Endothelial cell of umbilical vein (primary cell): ENCODE results near the gene DUSP8.

Experiments used
- EZH2 ChIP-seq: IDR thresholded peaks from 2 replicates; pipeline ENCODE4 v1.6.1; 2012; ENCODE audit warnings: borderline replicate concordance, low read depth, mild to moderate bottlenecking, moderate library complexity, low read length, inconsistent platforms; ENCODE audit not compliant: severe bottlenecking
- FOS ChIP-seq: IDR thresholded peaks from 2 replicates; pipeline ENCODE4 v1.6.1; 2011; ENCODE audit warnings: mild to moderate bottlenecking, low read length, moderate library complexity, borderline replicate concordance; ENCODE audit not compliant: insufficient read depth
- GATA2 ChIP-seq: IDR thresholded peaks from 2 replicates; pipeline ENCODE4 v1.7.0; 2011; ENCODE audit warnings: low read depth, mild to moderate bottlenecking, moderate library complexity, mixed read lengths, low read length; ENCODE audit not compliant: insufficient read length, insufficient read depth
- JUN ChIP-seq: IDR thresholded peaks from 2 replicates; pipeline ENCODE4 v1.6.1; 2011; ENCODE audit warnings: borderline replicate concordance, low read depth; ENCODE audit not compliant: insufficient read length, insufficient read depth
- MYC ChIP-seq: IDR thresholded peaks from one replicate; pipeline ENCODE4 v1.6.1; 2011; ENCODE audit warnings: mild to moderate bottlenecking, low read depth, low read length
- POLR2A ChIP-seq: IDR thresholded peaks from 2 replicates; pipeline ENCODE4 v1.6.1; 2012; ENCODE audit warnings: low read depth, mild to moderate bottlenecking, control low read depth, low read length
- POLR2AphosphoS5 ChIP-seq: IDR thresholded peaks from 2 replicates; pipeline ENCODE4 v1.6.1; 2012; ENCODE audit warnings: low read depth, mild to moderate bottlenecking, control low read depth, low read length, moderate library complexity; ENCODE audit not compliant: insufficient read depth
- TF ChIP-seq, protein P1 (sequence below), 2 donors: IDR thresholded peaks; 1 replicate in 1 of 2; 2 replicates in 1 of 2; pipeline ENCODE4 v1.5.1; 2011; ENCODE audit warnings: low read length in 2 of 2, mild to moderate bottlenecking in 2 of 2, moderate library complexity in 2 of 2, control low read depth in 1 of 2, inconsistent platforms in 1 of 2, low read depth in 1 of 2; ENCODE audit not compliant: insufficient read depth in 1 of 2; ENCODE audit errors: extremely low read depth in 1 of 2

DNA sequence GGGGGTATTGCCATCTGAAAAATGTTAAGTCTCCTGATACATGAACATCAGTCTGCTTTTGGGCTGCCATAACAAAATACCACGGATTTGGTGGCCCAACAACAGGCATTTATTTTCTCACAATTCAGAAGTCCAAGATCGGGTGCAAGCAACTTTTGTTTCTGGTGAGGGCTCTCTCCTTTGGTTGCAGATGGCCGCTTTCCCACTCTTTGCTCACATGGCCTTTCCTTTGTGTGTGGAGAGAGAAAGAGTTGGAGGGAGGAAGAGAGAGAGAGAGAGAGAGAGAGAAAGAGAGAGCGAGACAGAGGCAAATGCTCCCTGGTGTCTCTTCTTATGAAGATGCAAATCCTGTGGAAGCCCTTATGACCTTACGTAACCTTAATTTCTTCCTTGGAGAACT is 28.6 kb upstream of the DUSP8 start:
- TF ChIP-seq, protein P1, sequence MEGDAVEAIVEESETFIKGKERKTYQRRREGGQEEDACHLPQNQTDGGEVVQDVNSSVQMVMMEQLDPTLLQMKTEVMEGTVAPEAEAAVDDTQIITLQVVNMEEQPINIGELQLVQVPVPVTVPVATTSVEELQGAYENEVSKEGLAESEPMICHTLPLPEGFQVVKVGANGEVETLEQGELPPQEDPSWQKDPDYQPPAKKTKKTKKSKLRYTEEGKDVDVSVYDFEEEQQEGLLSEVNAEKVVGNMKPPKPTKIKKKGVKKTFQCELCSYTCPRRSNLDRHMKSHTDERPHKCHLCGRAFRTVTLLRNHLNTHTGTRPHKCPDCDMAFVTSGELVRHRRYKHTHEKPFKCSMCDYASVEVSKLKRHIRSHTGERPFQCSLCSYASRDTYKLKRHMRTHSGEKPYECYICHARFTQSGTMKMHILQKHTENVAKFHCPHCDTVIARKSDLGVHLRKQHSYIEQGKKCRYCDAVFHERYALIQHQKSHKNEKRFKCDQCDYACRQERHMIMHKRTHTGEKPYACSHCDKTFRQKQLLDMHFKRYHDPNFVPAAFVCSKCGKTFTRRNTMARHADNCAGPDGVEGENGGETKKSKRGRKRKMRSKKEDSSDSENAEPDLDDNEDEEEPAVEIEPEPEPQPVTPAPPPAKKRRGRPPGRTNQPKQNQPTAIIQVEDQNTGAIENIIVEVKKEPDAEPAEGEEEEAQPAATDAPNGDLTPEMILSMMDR (IDR thresholded peaks at IDR 0.05; ENCODE audit: extremely low read depth in 1 of 2, insufficient read depth in 1 of 2, low read depth in 1 of 2, low read length in 2 of 2) = no peak
- TF ChIP-seq POLR2A (no peak), MYC (no peak), POLR2AphosphoS5 (no peak), EZH2 (no peak), FOS (no peak), GATA2 (no peak), JUN (no peak)
